WTC11 (cell line): ENCODE data around the gene MARS1. TPM values are rescaled to one million over a fixed set of nuclear protein-coding genes. Genes with fewer than 3 reads are reported as not detected.

ENCODE experiments used
- ATAC-seq: fragments of 200-7000 bp; cut with Tn5 transposase; 2 replicates; pipeline ENCODE4 v1.10.0; 2021; ENCODE audit warnings: mild to moderate bottlenecking, moderate library complexity
- CTCF ChIA-PET: fragments of 300-600 bp; sonication (Branson Sonifier 250); formaldehyde crosslinking; loops from one replicate; lab custom pipeline; 2021; ENCODE audit warnings: antibody characterized with exemption; lab: Charles Lee
- POLR2A ChIA-PET: fragments of 350-600 bp; sonication (Branson Sonifier 250); formaldehyde crosslinking; loops from one replicate; lab custom pipeline; 2021; ENCODE audit warnings: antibody characterized with exemption; lab: Charles Lee
- DNase-seq: peaks from one replicate; pipeline ENCODE4 v3.0.0; 2021; ENCODE audit warnings: low spot score
- H3K27ac Mint-ChIP-seq: 2 replicates; pipeline ENCODE4 v1.8.0; 2021; ENCODE audit warnings: mixed read lengths
- H3K27me3 Mint-ChIP-seq: 2 replicates; pipeline ENCODE4 v1.8.0; 2021; ENCODE audit warnings: low read depth, mild to moderate bottlenecking, moderate library complexity, mixed read lengths
- H3K36me3 Mint-ChIP-seq: 2 replicates; pipeline ENCODE4 v1.8.0; 2021; ENCODE audit warnings: mixed read lengths
- H3K4me1 Mint-ChIP-seq: 2 replicates; pipeline ENCODE4 v1.8.0; 2022; ENCODE audit warnings: mixed read lengths
- H3K4me3 Mint-ChIP-seq: 2 replicates; pipeline ENCODE4 v1.8.0; 2021; ENCODE audit warnings: mild to moderate bottlenecking, moderate library complexity, mixed read lengths
- H3K9me3 Mint-ChIP-seq: 2 replicates; pipeline ENCODE4 v1.8.0; 2021; ENCODE audit warnings: mixed read lengths
- ELF4 ChIP-seq: sonication (generic); formaldehyde crosslinking; IDR thresholded peaks from 2 replicates; pipeline ENCODE4 v1.8.1; 2022; ENCODE audit warnings: low read depth, mild to moderate bottlenecking, moderate library complexity, missing genetic modification reagents
- MYBL2 ChIP-seq: sonication (generic); formaldehyde crosslinking; IDR thresholded peaks from 2 replicates; pipeline ENCODE4 v1.8.1; 2023; ENCODE audit warnings: mild to moderate bottlenecking, moderate library complexity, missing genetic modification reagents
- NFATC4 ChIP-seq: fragments of 250-450 bp; sonication (Bioruptor Pico); IDR thresholded peaks from 2 replicates; pipeline ENCODE4 v1.9.0; 2021; ENCODE audit warnings: mild to moderate bottlenecking
- ZNF232 ChIP-seq: sonication (generic); formaldehyde crosslinking; IDR thresholded peaks from 2 replicates; pipeline ENCODE4 v1.8.0; 2022; ENCODE audit warnings: mild to moderate bottlenecking, missing genetic modification reagents
- total RNA-seq: library from RNA; stranded (reverse); gene quantifications from 3 replicates; pipeline ENCODE4 v1.2.3, GENCODE V29; 2021
- TF ChIP-seq, protein P1 (sequence below): sonication (generic); formaldehyde crosslinking; conservative IDR thresholded peaks from 2 replicates; pipeline ENCODE4 v1.8.1; 2022; ENCODE audit warnings: mild to moderate bottlenecking, missing genetic modification reagents
- TF ChIP-seq, protein P2 (sequence below): sonication (generic); formaldehyde crosslinking; IDR thresholded peaks from 2 replicates; pipeline ENCODE4 v1.8.0; 2023; ENCODE audit warnings: missing genetic modification reagents, mild to moderate bottlenecking, borderline replicate concordance
- TF ChIP-seq, protein P3 (sequence below): fragments of 250-450 bp; sonication (Bioruptor Pico); IDR thresholded peaks from 2 replicates; pipeline ENCODE4 v2.1.2; 2022; ENCODE audit warnings: mild to moderate bottlenecking, moderate library complexity
- TF ChIP-seq, protein P4 (sequence below): sonication (generic); formaldehyde crosslinking; IDR thresholded peaks from 2 replicates; pipeline ENCODE4 v1.8.1; 2022; ENCODE audit warnings: low read depth, mild to moderate bottlenecking, moderate library complexity, missing genetic modification reagents, borderline replicate concordance
- TF ChIP-seq, protein P5 (sequence below): sonication (generic); formaldehyde crosslinking; IDR thresholded peaks from 2 replicates; pipeline ENCODE4 v1.8.1; 2022; ENCODE audit warnings: mild to moderate bottlenecking, moderate library complexity, missing genetic modification reagents
- TF ChIP-seq, protein P6 (sequence below): fragments of 200-600 bp; IDR thresholded peaks from 2 replicates; pipeline ENCODE4 v1.8.0; 2022; ENCODE audit warnings: antibody characterized with exemption
- TF ChIP-seq, protein P7 (sequence below): sonication (generic); formaldehyde crosslinking; IDR thresholded peaks from 2 replicates; pipeline ENCODE4 v1.8.1; 2023; ENCODE audit warnings: mild to moderate bottlenecking, missing genetic modification reagents

The MARS1 gene
- total RNA-seq, 1 experiment from 2014 or later: 367 TPM

DNA sequence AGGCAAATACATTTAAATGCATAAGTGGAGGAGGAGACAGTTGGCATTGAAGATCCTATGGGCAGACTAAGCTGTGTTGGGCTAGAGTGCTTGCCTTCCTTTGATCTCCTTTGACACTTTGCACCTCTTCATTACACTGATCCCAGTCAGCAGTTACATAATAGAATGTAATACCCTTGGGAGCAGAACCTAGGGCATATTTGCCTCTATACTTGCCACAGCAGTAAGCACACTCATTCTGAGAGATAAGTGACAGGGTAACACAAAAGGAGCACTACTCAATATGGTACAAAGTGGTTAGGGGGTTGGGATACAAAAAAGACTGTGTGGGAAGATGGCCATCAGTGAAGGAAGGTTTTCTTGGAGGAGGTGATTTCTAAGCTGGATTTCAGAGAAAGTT is 9.0 kb downstream of the MARS1 start (continued):
- TF ChIP-seq, protein P1, sequence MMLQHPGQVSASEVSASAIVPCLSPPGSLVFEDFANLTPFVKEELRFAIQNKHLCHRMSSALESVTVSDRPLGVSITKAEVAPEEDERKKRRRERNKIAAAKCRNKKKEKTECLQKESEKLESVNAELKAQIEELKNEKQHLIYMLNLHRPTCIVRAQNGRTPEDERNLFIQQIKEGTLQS (CRISPR knock-in tag): no peak
- TF ChIP-seq, protein P2, sequence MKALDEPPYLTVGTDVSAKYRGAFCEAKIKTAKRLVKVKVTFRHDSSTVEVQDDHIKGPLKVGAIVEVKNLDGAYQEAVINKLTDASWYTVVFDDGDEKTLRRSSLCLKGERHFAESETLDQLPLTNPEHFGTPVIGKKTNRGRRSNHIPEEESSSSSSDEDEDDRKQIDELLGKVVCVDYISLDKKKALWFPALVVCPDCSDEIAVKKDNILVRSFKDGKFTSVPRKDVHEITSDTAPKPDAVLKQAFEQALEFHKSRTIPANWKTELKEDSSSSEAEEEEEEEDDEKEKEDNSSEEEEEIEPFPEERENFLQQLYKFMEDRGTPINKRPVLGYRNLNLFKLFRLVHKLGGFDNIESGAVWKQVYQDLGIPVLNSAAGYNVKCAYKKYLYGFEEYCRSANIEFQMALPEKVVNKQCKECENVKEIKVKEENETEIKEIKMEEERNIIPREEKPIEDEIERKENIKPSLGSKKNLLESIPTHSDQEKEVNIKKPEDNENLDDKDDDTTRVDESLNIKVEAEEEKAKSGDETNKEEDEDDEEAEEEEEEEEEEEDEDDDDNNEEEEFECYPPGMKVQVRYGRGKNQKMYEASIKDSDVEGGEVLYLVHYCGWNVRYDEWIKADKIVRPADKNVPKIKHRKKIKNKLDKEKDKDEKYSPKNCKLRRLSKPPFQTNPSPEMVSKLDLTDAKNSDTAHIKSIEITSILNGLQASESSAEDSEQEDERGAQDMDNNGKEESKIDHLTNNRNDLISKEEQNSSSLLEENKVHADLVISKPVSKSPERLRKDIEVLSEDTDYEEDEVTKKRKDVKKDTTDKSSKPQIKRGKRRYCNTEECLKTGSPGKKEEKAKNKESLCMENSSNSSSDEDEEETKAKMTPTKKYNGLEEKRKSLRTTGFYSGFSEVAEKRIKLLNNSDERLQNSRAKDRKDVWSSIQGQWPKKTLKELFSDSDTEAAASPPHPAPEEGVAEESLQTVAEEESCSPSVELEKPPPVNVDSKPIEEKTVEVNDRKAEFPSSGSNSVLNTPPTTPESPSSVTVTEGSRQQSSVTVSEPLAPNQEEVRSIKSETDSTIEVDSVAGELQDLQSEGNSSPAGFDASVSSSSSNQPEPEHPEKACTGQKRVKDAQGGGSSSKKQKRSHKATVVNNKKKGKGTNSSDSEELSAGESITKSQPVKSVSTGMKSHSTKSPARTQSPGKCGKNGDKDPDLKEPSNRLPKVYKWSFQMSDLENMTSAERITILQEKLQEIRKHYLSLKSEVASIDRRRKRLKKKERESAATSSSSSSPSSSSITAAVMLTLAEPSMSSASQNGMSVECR (CRISPR knock-in tag): no peak
- no peak for TF ChIP-seq ZNF232
- TF ChIP-seq MYBL2 (CRISPR knock-in tag): no peak
- TF ChIP-seq, protein P3, sequence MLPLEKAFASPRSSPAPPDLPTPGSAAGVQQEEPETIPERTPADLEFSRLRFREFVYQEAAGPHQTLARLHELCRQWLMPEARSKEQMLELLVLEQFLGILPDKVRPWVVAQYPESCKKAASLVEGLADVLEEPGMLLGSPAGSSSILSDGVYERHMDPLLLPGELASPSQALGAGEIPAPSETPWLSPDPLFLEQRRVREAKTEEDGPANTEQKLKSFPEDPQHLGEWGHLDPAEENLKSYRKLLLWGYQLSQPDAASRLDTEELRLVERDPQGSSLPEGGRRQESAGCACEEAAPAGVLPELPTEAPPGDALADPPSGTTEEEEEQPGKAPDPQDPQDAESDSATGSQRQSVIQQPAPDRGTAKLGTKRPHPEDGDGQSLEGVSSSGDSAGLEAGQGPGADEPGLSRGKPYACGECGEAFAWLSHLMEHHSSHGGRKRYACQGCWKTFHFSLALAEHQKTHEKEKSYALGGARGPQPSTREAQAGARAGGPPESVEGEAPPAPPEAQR (CRISPR knock-in tag): no peak

DNA sequence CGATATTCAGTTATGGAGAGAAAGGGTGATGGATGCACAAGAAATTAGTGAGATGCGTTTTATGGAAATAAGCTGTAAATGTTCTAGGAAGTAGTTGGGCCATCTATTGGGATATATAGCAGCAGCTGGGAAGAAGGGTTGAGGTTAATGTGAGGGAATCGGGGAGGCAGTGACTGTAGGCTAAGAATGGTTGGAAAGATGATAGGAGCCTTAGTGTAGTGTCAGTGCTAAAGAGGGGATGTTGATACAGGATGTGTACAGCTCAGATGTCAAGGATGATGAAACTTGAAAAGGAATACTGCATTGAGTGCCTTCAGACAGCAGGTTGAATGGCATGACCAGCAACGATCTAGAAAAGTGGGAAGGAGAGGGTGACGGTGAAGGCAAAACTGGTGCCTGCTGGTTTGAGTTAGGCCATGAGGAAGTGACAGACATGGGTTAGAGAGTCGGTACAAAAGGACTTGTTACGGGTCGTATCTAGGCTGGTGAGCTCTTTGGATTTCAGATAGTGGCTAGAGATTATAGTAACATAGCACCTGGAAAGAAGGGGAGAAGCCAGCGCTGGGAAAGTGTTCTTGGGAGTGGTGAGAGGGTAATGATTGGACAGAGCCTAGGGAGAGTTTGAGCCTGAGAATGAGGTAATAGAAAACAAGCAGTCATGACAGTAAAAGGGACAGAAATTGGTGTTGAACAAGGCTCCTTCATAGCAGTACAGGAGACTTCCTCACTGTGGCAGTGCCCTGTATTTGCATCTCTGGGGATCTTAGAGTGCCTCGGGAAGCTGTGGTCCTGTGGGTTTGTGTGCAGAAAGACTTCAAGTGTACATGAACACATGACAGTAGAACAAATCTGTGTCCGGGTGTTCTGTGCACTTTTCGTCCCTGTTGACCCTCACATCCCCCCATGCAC is 9.6 kb downstream of the MARS1 start:
- CTCF ChIA-PET: interaction anchor here (0.7 to 1.0 kb wide), 2 partner anchors 15 to 39 kb away, joined by 4 to 5 read pairs; no protein-coding TSS in a partner anchor
- Mint-ChIP-seq H3K27me3 (no peaks in the 10 kb centered on the region), H3K27ac (peak overlapping the region; percentile 44), H3K4me1 (no peaks in the 10 kb centered on the region), H3K9me3 (peaks cover 11% of the 10 kb centered on the region), H3K36me3 (peaks cover 85% of the 10 kb centered on the region), H3K4me3 (no peak overlapping the region)
- DNase-seq: no peak
- POLR2A ChIA-PET: no interaction called here
- ATAC-seq: peak; percentile 31
- TF ChIP-seq, protein P2 (CRISPR knock-in tag): 0 out of 2 replicates have a peak, but pooled peaks have one; percentile 19
- 0 out of 2 replicates have a peak, but pooled peaks have one; percentile 13 for TF ChIP-seq NFATC4 (CRISPR knock-in tag)
- TF ChIP-seq, protein P4, sequence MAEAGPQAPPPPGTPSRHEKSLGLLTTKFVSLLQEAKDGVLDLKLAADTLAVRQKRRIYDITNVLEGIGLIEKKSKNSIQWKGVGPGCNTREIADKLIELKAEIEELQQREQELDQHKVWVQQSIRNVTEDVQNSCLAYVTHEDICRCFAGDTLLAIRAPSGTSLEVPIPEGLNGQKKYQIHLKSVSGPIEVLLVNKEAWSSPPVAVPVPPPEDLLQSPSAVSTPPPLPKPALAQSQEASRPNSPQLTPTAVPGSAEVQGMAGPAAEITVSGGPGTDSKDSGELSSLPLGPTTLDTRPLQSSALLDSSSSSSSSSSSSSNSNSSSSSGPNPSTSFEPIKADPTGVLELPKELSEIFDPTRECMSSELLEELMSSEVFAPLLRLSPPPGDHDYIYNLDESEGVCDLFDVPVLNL (CRISPR knock-in tag): no peak

DNA sequence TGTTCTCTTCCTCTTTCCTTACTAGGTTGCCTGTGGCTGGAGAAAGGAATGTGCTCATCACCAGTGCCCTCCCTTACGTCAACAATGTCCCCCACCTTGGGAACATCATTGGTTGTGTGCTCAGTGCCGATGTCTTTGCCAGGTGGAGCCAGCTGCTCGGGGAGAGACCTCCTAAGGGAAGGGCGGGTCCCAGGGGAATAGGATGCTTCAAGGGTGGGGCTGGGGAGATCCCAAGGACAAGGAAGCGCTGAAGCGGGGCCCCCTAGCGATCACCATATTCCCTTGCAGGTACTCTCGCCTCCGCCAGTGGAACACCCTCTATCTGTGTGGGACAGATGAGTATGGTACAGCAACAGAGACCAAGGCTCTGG is 10.2 kb downstream of the MARS1 start:
- peaks cover 5% of the 10 kb centered on the region; the same call in 1 of the 2 replicates for H3K9me3 Mint-ChIP-seq
- H3K36me3 Mint-ChIP-seq: peaks cover 84% of the 10 kb centered on the region
- peak; percentile 55 for DNase-seq
- POLR2A ChIA-PET: no interaction called here
- no peaks in the 10 kb centered on the region for H3K27me3 Mint-ChIP-seq
- TF ChIP-seq, protein P5, sequence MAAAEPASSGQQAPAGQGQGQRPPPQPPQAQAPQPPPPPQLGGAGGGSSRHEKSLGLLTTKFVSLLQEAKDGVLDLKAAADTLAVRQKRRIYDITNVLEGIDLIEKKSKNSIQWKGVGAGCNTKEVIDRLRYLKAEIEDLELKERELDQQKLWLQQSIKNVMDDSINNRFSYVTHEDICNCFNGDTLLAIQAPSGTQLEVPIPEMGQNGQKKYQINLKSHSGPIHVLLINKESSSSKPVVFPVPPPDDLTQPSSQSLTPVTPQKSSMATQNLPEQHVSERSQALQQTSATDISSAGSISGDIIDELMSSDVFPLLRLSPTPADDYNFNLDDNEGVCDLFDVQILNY (CRISPR knock-in tag): no peak
- no peak for TF ChIP-seq ELF4
- TF ChIP-seq, protein P6, sequence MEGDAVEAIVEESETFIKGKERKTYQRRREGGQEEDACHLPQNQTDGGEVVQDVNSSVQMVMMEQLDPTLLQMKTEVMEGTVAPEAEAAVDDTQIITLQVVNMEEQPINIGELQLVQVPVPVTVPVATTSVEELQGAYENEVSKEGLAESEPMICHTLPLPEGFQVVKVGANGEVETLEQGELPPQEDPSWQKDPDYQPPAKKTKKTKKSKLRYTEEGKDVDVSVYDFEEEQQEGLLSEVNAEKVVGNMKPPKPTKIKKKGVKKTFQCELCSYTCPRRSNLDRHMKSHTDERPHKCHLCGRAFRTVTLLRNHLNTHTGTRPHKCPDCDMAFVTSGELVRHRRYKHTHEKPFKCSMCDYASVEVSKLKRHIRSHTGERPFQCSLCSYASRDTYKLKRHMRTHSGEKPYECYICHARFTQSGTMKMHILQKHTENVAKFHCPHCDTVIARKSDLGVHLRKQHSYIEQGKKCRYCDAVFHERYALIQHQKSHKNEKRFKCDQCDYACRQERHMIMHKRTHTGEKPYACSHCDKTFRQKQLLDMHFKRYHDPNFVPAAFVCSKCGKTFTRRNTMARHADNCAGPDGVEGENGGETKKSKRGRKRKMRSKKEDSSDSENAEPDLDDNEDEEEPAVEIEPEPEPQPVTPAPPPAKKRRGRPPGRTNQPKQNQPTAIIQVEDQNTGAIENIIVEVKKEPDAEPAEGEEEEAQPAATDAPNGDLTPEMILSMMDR: peak; percentile 16; the same call in 1 of the 2 replicates
- TF ChIP-seq, protein P7, sequence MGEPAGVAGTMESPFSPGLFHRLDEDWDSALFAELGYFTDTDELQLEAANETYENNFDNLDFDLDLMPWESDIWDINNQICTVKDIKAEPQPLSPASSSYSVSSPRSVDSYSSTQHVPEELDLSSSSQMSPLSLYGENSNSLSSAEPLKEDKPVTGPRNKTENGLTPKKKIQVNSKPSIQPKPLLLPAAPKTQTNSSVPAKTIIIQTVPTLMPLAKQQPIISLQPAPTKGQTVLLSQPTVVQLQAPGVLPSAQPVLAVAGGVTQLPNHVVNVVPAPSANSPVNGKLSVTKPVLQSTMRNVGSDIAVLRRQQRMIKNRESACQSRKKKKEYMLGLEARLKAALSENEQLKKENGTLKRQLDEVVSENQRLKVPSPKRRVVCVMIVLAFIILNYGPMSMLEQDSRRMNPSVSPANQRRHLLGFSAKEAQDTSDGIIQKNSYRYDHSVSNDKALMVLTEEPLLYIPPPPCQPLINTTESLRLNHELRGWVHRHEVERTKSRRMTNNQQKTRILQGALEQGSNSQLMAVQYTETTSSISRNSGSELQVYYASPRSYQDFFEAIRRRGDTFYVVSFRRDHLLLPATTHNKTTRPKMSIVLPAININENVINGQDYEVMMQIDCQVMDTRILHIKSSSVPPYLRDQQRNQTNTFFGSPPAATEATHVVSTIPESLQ: no peak
- H3K4me3 Mint-ChIP-seq: no peak overlapping the region
- no peaks in the 10 kb centered on the region for H3K4me1 Mint-ChIP-seq
- ATAC-seq: peak; percentile 90
- CTCF ChIA-PET: interaction anchor here (0.7 to 1.0 kb wide), 2 partner anchors 14 to 40 kb away, joined by 4 to 5 read pairs; no protein-coding TSS in a partner anchor
- H3K27ac Mint-ChIP-seq: no peak overlapping the region
